Tibial artery (tissue), 4 donors: Measurements from ENCODE around the gene SIN3A.
"Not testable (repeated sequence)": the region's sequence is repeated elsewhere in the genome, so short reads cannot be mapped to it uniquely, and the experiment has no call there.

Source experiments
- DNase-seq, 2 donors: peaks; one replicate each; pipeline ENCODE4 v3.0.0-alpha.2; 2019
- H3K27ac ChIP-seq, 2 donors: fragments of 200-600 bp; sonication (generic) in 1 of 2; 1 replicate in 1 of 2; 2 replicates in 1 of 2; pipeline ENCODE4 v1.5.1; 2018 to 2019; ENCODE audit warnings: mild to moderate bottlenecking in 1 of 2
- H3K27me3 ChIP-seq, 2 donors: fragments of 200-600 bp; sonication (generic) in 1 of 2; one replicate each; pipeline versions ENCODE4 v1.5.1 to v1.6.0; 2016 to 2019
- H3K36me3 ChIP-seq, 3 donors: fragments of 200-600 bp; sonication (generic) in 2 of 3; one replicate each; pipeline ENCODE4 v1.5.1; 2016 to 2019; ENCODE audit warnings: mild to moderate bottlenecking in 2 of 3
- H3K4me1 ChIP-seq, 4 donors: fragments of 200-600 bp; sonication (generic) in 2 of 4; 1 replicate in 3 of 4; 2 replicates in 1 of 4; pipeline ENCODE4 v1.5.1; 2016 to 2019
- H3K4me3 ChIP-seq, 2 donors: fragments of 200-600 bp; sonication (generic) in 1 of 2; 1 replicate in 1 of 2; 2 replicates in 1 of 2; pipeline ENCODE4 v1.5.1; 2018 to 2019; ENCODE audit warnings: mild to moderate bottlenecking in 2 of 2
- H3K9me3 ChIP-seq, 3 donors: fragments of 200-600 bp; sonication (generic) in 1 of 3; one replicate each; pipeline ENCODE4 v1.5.1; 2016 to 2019
- CTCF ChIP-seq, 2 experiments: fragments of 200-600 bp in 1 of 2; fragments of 450-650 bp in 1 of 2; IDR thresholded peaks; one replicate each; pipeline ENCODE4 v1.5.1; 2017 to 2019; ENCODE audit warnings: antibody characterized with exemption in 2 of 2, mild to moderate bottlenecking in 1 of 2, moderate library complexity in 1 of 2
- intact Hi-C: fragments of 100-400 bp; cut with DNase I; formaldehyde crosslinking; loops from one replicate; pipeline ENCODE4 v1.15.0; 2023; ENCODE audit warnings: low total_unique reads

SIN3A gene

GRCh38 chr15:75350601-75351361, 100.7 kb downstream of the SIN3A start:
- intact Hi-C loops, result no loop called here
- Histone ChIP-seq H3K27me3 (no peaks in the 10 kb centered on the region), H3K27ac (no peak overlapping the region), H3K9me3 (no peaks in the 10 kb centered on the region), H3K4me1 (peaks cover 5 to 24% (median 16%) of the 10 kb centered on the region in 4 donors), H3K4me3 (no peak overlapping the region), H3K36me3 (peaks cover 0 to 24% (median 8%) of the 10 kb centered on the region in 3 donors)
- TF ChIP-seq CTCF (IDR thresholded peaks at IDR 0.05), result no peak
- no peak for DNase-seq

- Histone ChIP-seq H3K4me3 (no peak overlapping the region), H3K4me1 (peaks cover 5 to 24% (median 16%) of the 10 kb centered on the region in 4 donors), H3K27ac (no peak overlapping the region), H3K36me3 (peaks cover 0 to 17% (median 0%) of the 10 kb centered on the region in 3 donors), H3K27me3 (no peaks in the 10 kb centered on the region), H3K9me3 (no peaks in the 10 kb centered on the region)
- intact Hi-C loops, result no loop called here
- TF ChIP-seq CTCF (IDR thresholded peaks at IDR 0.05), result no peak
- peak in 1 of 2 donors; percentile 66 for DNase-seq
These were observed 101.5 kb downstream of the SIN3A start for GRCh38 chr15:75349851-75350588.

GRCh38 chr15:75349351-75349669, 102.2 kb downstream of the SIN3A start:
- intact Hi-C loops, H3K27ac ChIP-seq, H3K36me3 ChIP-seq, H3K4me3 ChIP-seq, H3K27me3 ChIP-seq, H3K9me3 ChIP-seq: not testable (repeated sequence)
- peaks cover 5 to 24% (median 16%) of the 10 kb centered on the region in 4 donors for H3K4me1 ChIP-seq
- peak in 1 of 2 donors; percentile 62 for DNase-seq

DNA sequence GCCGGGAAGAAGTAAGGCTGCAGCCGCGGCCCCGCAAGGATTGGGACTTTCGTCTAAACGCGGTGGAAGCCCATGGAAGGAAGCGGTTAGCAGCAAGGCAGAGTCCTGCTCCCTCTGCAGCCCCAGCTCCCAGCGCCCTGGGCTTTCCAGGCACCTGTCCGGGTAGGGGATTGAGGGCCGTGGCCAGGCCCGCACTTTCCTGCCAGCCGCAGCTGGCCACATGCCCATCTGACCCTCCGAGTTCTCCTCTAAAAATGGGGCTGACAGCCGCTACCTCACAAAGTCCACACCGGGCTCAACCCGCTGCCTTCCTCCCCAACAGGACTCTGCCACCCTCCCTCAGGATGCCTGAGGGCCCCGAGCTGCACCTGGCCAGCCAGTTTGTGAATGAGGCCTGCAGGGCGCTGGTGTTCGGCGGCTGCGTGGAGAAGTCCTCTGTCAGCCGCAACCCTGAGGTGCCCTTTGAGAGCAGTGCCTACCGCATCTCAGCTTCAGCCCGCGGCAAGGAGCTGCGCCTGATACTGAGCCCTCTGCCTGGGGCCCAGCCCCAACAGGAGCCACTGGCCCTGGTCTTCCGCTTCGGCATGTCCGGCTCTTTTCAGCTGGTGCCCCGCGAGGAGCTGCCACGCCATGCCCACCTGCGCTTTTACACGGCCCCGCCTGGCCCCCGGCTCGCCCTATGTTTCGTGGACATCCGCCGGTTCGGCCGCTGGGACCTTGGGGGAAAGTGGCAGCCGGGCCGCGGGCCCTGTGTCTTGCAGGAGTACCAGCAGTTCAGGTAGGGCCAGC, 102.7 kb downstream of the SIN3A start:
- Histone ChIP-seq H3K4me1 (peaks cover 5 to 29% (median 16%) of the 10 kb centered on the region in 4 donors), H3K4me3 (peak overlapping the region; percentile 74 to 92), H3K9me3 (no peaks in the 10 kb centered on the region), H3K27ac (peak overlapping the region; percentile 45 to 76), H3K36me3 (peaks cover 0 to 5% (median 0%) of the 10 kb centered on the region in 3 donors), H3K27me3 (no peaks in the 10 kb centered on the region)
- DNase-seq, result no peak
- intact Hi-C loops, result no loop called here
- no peak for TF ChIP-seq CTCF (IDR thresholded peaks at IDR 0.05)

DNA sequence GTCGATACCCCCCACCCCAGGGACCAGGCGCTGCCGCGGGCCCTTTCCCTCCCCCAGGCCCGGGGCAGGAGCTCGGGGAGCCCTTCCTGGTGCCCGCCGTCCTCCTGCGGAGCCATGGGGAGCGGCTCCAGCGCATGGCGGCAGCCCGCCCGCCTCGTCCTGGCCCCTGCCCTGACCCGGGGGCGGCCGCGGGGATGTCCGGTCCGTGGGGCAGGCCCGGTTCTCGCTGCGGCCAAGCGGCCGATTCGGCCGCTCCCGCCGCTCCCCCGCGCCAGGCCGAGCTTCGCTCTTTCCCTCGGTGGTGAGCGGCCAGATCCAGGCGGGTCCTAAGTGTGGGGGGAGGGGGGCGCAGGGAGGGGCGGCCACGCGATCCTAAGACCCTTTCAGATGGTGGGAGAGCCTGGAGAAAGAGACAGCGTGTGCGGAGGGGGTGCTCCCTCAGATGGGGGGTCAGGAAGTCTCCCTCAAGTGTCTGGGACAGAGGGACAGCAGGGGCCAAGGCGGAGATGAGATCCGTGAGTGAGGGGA, 103.4 kb downstream of the SIN3A start:
- H3K4me3 ChIP-seq, result peak overlapping the region; percentile 74 to 92
- peak overlapping the region; percentile 45 to 76 for H3K27ac ChIP-seq
- H3K4me1 ChIP-seq, result peaks cover 5 to 29% (median 16%) of the 10 kb centered on the region in 4 donors
- intact Hi-C loops, result no loop called here
- DNase-seq, result no peak
- no peaks in the 10 kb centered on the region for H3K27me3 ChIP-seq
- H3K9me3 ChIP-seq, result no peaks in the 10 kb centered on the region
- no peaks in the 10 kb centered on the region for H3K36me3 ChIP-seq
- TF ChIP-seq CTCF (IDR thresholded peaks at IDR 0.05), result no peak
